HG02798 (cell line): ENCODE measurements around the gene ATP10A.
"Not testable (repeated sequence)": the region's sequence is repeated elsewhere in the genome, so short reads cannot be mapped to it uniquely, and the experiment has no call there.

Experiments used
- ATAC-seq: cut with Tn5 transposase; IDR thresholded peaks from one replicate; pipeline ENCODE4 v1.9.1; 2021; ENCODE audit warnings: mild to moderate bottlenecking; ENCODE audit not compliant: unreplicated experiment, poor library complexity

Gene ATP10A

DNA sequence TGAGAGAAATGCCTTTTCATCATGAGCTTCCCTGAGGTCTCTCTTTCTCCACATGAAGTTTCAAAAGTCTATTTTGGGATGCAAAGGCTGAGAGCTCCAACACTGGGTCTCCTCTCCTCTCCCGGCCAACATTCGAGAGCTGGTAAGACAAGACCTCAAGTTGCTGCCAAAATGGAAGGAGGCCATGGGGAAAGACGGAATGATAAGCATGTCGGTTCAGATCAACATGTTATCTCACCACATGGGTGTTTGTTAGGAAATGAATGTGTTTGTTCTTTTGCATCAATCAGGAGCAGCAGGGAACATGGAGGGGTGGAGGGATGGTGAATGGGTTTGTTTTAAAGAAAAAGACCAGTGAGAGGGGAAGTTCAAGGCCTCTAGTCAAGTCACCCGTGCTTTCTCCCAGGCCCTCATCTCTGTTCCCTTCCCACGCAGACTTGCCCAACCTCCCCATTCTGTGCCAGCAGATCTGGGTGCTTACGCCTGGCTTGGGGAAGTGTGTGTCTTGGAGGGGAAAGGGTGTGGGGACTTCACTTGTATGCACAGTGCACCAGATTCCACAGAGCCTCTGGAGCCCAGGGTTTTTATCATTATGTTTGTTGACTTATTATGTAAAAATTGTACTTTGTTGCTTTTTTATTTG lies 23.5 kb upstream of the ATP10A start:
- no peak for ATAC-seq

DNA sequence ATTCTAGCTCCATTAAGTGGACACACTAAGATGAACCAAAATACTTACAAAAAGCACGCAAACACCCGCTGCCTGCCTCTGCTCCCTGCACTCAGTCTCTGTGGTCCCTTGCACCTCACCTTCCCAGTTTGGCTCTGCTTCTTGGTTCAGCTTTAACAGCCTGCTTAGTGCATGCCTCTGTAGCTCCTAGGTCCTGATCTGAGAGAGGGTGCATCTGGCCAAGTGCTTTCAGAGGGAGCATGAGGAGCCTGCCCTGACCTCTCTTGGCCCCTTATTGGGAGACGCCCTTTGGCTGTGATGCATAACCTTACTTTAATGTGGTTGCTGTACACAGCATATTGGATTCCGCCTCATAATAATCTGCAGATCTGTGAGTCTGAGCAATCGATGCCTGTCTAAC lies 21.2 kb upstream of the ATP10A start:
- ATAC-seq = no peak

DNA sequence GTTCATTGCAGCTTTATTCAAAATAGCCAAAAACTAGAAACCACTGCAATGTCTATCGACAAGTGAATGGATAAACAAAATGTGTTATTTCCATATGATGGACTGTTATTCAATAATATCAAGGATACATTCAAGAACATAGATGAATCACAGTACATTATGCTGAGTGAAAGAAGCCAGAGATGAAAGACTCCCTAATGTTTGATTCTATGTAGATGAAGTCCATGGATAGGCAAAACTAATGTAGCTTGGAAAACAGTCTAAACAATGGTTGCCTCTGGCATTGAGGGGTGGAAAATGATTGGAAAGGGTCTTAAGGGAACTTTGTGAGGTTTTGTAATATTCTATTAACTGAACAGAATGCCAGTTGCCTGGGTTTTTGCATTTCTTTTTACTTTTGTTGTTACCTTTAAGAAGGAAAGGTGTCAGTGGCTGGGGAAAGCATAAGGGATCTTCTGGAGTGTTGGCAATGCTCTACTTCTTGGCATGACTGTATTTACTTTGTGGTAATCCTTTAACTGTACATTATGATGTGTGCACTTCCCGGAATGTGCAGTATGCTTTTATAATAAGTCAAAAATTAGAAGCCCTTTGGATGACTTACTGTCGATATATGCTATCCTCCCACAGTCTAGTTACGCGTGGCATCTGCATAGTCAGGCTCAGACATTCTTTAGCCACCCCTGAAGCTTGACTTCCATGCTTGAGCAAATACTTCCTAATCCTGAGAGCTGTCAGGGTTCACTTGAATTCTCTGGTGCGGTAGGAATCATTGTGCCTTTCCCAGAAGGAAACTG lies 20.5 kb upstream of the ATP10A start:
- no peak for ATAC-seq

DNA sequence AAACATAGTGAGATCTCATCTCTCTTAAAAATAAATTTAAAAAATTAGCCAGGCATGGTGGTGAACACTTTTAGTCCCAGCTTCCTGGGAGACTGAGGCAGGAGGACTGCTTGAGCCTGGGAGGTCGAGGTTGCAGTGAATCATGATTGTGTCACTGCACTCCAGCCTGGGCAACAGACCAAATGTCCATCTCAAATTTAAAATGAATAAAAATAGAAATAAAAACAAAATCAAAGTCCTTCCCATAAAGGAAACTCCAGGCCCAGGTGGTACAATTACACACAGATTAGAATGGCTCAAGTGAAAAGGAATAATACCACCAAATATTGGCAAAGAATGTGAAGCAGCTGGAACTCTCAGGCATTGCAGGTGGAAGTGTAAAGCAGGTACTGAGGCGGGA lies 19.3 kb upstream of the ATP10A start:
- no peak for ATAC-seq

DNA sequence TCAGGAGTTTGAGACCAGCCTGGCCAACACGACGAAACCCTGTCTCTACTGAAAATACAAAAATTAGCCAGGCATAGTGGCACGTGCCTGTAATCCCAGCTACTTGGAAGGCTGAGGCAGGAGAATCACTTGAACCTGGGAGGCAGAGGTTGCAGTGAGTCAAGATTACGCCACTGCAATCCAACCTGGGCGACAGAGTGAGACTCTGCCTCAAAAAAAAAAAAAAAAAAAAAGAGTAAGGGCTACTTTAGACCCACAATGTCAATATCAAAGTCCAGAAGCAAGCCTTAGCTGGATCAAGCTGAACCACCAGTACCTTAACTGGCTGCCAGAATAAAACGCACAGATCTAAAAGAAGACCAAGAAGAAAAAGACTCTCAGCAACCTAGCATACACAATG lies 17.8 kb upstream of the ATP10A start:
- not testable (repeated sequence) for ATAC-seq

DNA sequence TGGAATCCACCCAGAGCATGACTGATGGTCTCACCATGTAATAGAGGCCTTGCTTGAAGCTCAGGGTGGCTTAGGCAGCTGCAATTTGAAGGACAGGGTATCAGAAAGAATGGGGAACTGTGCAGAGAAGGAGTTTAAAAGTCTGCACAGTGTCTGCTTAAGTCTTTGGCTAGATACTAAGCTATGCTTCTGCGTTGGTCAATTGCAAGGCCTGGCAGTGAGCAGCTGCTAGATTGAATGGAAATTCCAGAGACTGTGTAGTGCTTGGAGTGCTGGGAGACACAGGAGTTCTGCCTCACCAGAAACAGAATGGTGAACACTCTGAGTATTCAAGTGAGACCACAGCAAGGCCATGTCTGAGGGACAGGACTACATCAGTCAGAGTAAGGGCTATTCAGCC lies 17.3 kb upstream of the ATP10A start:
- no peak for ATAC-seq

DNA sequence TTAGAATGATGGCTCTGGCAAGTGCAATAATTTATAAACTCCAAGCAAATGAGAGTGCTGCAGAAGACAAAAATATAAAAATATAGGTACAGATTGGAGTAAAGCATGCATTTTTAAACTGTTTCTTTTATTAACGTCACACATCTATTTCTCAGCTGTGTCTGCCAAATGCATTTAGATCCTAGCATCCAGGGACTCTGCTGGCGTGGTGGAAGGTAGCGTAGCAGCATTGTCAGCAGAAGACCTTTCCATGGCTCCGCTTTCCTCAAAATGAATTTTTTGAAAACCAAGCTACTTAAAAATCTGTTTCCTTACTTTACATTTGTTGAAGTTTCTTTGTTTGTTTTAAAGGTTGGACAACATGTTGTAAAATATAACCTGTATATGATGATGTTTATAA lies 16.3 kb upstream of the ATP10A start:
- ATAC-seq = no peak

DNA sequence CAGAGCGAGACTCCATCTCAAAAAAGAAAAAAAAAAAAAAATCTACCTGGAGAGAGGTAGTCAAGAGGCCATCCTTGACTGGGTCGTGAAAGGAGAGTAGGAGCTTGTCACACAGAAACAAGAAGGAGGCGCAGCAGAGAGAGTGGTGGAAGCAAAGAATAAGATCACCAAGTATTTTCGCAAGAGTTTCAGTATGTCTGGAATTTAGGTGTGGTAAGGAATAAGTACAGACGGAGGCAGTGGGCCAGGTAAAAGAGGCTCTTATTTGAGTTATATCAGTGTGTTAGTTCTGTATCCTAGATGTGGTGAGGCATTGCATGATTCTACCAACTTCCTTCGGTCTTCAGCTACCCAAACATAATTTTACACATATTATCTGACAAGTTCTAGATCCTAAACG lies 14.6 kb upstream of the ATP10A start:
- ATAC-seq = no peak

DNA sequence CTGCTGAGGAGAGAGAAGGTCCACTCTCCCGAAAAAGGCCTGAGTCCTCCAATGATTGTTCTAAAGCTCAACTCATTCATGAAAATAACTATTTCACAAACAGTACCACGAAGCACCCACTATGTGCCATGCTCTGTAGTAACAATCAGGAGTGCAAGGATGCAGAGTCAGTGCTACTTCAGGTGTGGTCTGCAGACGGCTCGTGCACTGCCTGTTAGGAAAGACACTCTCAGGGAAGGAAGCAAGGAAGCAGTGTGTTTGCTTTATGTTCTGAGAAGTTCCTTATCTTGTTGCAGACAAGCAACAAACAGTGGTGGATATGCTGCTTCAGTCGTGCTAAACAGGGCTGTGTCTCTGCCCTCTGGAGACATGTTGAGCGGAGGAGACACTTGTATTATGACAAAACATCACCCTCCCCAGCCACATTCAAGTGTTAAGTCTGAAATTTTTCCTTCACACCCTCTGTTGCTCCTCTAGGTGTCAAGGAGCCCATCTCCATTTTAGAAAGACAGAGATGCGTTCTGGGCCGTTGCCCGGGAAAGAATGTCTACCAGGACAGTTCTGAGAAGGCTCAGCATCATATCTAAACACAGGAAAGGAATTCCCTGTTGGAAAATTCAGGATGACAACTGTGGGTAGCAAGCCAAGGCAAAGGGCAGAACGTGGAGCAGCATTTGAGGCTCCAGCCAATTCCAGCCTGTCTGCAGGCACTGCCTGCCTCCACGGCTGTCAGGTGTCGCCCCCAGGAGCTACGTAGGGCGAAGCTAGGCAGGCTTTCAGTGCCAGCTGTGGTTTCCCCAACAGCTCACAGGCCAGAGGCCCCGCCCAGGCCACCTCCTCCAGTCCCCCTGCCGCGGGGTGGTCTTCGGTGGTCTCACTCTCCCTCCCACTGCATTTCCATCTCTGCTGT lies 13.4 kb upstream of the ATP10A start:
- no peak for ATAC-seq

DNA sequence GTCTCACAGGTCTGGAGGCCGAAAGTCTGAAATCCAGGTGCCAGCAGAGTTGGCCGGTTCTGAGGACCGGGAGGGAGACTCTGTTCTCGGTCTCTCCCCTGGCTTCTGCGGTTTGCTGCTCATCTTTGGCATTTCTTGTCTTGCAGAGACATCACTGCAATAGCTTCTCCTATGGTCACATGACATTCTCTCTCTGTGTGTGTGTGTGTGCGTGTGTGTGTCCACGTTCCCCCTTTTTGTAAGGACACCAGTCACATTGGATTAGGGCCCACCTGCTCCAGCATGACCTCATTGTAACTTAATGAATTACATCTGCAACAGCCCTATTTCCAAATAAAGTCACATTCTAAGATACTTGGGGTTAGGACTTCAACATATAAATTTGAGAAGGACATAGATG lies 12.4 kb upstream of the ATP10A start:
- ATAC-seq = no peak

DNA sequence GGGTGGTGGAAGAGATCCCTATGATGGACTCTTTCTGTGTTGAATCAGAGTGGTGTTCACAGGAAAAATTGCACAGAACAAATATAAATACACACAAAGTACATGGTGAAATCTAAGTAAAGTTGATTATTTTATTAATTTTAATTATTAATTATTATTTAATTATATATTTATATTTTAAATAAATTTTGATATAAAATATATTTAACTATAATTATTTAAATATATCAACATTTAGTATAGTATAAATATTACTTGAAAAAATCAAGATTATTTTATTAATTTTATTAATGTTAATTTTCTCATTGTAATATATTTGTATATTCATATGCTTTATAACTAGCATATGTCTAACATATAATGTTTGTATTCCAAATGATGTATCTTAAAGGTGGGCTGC lies 11.3 kb upstream of the ATP10A start:
- no peak for ATAC-seq

DNA sequence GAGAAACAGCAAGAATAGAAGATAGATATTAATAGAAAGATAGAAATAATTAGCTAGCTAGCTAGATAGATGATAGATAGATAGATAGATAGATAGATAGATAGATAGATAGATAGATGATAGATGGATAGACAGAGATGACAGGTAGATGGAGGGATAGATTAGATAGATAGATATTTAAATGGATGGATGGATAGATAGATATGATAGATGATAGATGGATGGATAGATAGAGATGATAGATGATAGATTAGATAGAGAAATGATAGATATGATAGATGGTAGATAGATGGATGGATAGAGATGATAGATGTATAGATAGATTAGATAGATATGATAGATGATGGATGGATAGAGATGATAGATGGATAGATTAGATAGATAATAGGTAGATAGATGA lies 8.3 kb upstream of the ATP10A start:
- ATAC-seq = no peak

DNA sequence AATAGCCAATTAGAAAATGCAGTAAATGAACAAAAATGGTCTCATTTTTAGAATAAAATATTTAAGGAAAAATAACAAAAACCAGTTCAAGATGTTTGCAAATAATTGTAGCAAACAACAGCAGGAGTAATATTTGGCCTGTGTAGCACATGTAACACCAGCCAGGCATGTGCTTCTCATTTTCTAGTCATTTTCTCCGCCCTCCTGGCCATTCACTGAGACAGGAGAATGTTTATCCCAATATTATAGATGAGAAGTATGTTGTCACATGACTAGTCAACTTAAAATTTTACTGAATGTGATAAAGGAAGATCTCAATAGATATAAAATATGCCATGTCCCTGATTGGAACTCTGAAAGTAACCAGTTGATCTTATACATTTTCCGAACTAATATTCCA lies 7.8 kb upstream of the ATP10A start:
- ATAC-seq = no peak

DNA sequence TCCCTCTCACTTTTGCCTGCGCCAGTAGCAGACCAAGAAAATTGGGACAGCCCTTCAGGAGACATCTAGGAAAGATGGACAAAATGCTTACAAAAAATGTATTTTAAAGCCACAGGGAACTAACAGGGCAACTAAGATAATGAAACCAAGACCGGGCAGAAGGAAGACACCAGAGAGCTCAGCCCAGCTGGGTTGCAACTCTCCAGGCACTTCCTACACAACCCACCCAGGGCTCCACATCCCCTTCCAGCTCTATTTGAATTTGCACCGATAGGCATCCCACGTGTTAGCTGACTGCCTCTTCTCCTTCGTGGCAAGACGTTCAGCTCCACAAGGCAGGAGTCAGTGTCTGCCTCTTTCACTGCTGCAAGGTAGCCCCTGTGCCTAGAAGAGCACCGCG lies 6.6 kb upstream of the ATP10A start:
- ATAC-seq = no peak

DNA sequence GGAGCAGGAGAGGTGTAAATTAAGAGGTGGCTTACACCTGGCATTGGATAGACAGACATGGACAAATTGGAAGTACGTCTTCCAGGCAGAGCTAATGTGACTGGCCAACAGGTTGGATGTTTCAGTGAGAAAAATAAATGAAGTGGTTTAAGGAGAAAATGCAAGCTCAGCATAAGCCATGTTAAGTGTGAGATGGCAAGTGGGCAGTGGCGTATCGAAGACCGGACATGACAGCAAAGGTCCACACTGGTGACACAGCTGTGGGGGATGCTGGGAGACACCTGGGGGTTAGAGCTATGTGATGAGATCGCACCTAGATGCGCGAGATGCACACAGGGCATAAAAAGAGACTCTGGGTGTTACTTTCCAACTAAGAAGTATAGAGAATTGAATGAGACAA lies 3.7 kb upstream of the ATP10A start:
- ATAC-seq = no peak

DNA sequence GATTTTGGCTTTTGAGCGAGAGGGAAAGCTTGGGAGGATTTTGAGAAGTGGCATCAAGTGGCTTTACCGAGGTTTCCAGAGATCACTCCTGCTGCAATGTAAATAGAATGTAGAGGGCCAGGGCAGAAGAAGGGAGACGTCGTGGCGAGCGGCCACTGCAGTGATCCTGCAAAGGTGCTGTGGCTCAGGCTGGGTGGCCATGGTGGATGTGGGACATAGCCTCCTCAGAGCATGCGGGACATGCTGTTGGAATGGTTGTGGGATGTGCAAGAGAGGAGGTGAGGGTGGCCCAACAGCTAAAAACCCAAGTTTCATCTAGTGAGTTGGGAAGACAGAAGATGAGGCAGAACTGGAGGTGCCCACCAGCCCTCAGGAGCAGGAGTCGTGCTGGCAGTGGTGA lies 3.1 kb upstream of the ATP10A start:
- ATAC-seq = no peak

DNA sequence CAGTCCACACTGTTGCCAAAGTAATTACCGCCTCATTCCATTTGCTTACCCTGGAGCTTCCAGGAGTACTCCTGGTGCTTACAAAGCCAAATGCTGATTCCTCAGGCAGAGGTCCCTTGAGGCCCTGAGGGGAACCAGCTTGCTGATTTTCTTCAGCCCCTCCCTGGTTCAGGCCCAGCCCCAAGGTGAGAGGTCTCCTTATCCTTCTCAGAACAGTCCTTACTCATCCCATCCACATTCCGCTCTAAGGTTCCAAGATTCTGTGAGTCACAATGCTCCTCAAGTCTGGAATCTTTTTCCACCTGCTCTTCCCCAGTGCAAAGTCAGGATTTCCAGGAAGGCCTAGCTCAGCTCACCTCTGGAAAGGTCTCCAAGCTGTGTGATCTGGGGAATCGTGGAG lies 1.8 kb upstream of the ATP10A start:
- ATAC-seq = no peak

DNA sequence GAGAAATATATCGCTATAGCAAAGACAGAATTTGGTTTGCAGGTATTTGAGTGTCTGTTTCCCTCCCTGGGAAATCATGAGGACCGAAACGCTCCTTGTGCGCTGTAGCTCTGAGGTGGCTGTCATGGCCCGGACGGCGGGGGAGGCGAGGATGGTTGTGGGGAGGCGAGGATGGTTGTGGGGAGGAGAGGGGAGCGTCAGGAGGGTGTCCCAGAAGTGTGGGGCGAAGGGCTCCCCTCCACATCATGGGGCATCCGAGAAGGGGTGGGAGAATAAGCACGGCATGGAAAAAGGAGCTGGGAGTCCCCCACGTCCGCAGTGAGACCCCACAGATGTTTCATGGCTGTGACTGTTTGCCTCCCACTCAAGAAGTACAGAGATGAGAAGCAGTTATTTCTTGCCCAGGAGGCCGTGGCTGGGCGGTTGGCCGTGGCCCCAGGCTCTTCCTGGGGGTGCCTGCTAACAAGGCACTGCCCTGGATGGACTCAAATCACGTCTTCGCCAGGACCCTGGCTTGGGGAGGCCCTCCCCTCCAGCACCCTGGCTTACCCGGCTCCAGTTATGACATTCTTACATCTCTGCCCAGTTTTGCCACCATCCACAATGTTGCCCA lies 947 bp upstream of the ATP10A start:
- no peak for ATAC-seq

DNA sequence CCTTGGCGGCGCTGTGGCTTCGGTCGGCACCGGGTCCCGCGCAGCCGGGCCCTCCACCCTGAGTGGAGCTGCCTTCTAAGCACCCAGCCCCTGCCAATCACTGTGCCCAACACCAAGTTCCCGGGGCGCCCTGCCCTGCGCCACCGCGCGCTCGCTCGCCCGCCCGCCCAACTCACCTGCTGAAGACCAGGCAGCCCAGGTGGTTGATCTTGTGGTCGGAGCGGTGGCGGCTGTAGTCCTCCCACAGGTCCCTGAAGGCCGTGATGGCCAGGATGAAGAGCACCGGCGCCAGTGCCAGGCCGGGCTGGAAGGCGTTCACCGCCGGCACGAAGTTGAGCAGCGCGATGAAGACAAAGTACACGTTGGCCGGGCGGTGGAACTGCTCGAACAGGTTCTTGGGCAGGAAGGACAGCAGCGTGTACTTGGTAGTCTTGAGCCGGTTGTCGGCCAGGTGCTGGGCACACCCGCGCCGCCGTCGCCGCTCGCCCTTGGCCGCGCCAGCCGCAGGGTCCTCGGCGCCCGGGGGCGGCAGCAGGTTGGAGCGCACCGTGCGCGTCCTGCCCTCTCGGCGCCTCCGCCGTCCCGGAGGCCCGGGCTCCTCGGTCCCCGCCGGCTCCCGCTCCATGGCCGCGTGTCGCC lies 536 bp downstream of the ATP10A start:
- no peak for ATAC-seq

DNA sequence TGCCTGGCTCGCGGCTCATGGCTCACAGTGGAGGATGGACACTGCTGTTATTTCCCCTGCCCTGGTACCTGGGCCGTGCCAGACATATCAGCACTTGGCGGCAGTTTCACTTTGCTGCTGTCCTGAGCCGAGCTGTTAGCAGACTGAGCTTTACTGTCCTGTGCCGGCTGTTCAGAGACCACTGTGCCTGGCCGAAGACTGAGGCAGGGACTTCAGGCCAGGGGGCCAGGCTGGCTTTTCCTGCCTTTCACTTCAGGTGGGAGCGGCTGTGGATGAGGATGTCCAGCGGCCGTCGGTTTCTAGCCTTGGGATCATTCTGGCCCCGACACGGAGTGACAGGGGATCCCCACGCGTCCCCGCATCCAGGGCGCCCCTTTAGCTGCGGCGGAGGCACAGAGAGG lies 1.1 kb downstream of the ATP10A start:
- no peak for ATAC-seq
